ENCODE measurements around the gene MAGEA8. TPM values are rescaled to one million over a fixed set of nuclear protein-coding genes. Genes with fewer than 3 reads are reported as not detected.
"Not testable (repeated sequence)": the region's sequence is repeated elsewhere in the genome, so short reads cannot be mapped to it uniquely, and the experiment has no call there.

Gene MAGEA8
- total and polyA plus RNA-seq, 2 donors (not counting 1 experiment from before 2014, with no cell fraction given): not detected

DNA sequence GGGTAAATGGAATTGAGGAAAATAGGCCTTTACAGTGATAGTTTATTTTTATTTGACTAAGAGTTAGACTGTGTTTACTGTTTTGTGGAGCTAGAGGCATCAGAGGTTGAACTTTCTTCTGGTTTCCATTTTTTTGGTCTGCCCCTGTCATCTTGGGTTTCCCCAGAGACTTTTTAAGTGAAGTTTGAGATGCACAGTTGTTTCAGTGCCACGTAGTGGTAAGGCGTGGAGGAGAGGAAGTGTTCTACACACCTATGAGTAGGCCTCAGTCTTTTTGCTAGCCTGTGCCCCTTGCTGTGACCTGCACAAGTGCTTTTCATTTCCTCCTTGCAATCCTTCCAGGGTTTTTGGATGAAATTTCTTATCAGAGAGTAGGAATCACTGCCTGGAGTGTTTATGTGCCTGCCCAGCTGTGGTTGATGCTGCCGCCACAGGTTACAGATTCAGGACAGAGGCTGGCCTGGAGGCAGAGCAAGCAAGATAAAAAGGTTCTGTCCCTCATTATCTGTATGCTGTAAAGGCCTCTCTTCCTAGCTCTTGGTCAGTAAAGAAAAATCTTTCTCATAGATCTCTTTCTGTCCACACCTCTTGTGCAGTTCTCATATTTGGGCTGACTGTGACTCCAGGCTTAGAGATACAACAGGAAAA is 35.9 kb downstream of the MAGEA8 start:
- DNase-seq (ENCODE audit: low read depth in 2 of 2): no peak
- TF ChIP-seq, protein P1, sequence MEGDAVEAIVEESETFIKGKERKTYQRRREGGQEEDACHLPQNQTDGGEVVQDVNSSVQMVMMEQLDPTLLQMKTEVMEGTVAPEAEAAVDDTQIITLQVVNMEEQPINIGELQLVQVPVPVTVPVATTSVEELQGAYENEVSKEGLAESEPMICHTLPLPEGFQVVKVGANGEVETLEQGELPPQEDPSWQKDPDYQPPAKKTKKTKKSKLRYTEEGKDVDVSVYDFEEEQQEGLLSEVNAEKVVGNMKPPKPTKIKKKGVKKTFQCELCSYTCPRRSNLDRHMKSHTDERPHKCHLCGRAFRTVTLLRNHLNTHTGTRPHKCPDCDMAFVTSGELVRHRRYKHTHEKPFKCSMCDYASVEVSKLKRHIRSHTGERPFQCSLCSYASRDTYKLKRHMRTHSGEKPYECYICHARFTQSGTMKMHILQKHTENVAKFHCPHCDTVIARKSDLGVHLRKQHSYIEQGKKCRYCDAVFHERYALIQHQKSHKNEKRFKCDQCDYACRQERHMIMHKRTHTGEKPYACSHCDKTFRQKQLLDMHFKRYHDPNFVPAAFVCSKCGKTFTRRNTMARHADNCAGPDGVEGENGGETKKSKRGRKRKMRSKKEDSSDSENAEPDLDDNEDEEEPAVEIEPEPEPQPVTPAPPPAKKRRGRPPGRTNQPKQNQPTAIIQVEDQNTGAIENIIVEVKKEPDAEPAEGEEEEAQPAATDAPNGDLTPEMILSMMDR (conservative IDR thresholded peaks at IDR 0.05 in 1 of 2, IDR thresholded peaks at IDR 0.05 in 1 of 2; ENCODE audit: low read depth in 1 of 2, low read length in 2 of 2): no peak
- no peak for TF ChIP-seq EZH2 (IDR thresholded peaks at IDR 0.05; ENCODE audit: low read length, missing control alignments)

DNA sequence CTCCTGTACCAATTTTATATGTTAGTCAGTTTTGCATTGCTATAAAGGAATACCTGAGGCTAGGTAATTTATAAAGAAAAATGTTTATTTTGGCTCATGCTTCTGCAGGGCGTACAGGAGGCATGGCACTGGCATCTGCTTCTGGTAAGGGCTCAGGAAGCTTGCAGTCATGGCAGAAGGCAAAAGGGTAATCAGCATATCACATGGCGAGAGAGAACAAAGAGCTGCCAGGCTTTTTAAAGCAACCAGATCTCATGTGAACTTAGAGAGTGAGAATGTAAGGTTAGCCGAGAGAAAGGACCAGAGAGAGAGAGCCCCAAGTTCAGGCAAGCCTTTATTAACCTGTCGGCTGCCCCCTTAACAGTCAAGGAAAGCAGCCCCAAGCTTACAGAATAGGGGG is 42.9 kb downstream of the MAGEA8 start:
- not testable (repeated sequence) for H3K36me3 ChIP-seq (ENCODE audit: control insufficient read depth, insufficient read depth, low read length); DNase-seq (ENCODE audit: low read depth in 2 of 2); H3K4me2 ChIP-seq (ENCODE audit: extremely low read depth, insufficient read depth, low read length)

More for the DNA sequence above, 35.9 kb downstream of the MAGEA8 start:
- Histone ChIP-seq H4K20me1 (ENCODE audit: control insufficient read depth, extremely low read depth, insufficient read depth, low read length) (no peaks in the 10 kb centered on the region), H3K4me3 (replicated peaks in 1 of 4; ENCODE audit: control extremely low read depth in 1 of 4, insufficient read depth in 1 of 4, low read depth in 3 of 4, low read length in 4 of 4) (no peak overlapping the region), H3K4me2 (ENCODE audit: extremely low read depth, insufficient read depth, low read length) (no peak overlapping the region), H3K79me2 (ENCODE audit: control insufficient read depth, insufficient read depth, low read length) (no peaks in the 10 kb centered on the region), H3K9ac (ENCODE audit: insufficient read depth, low read length) (no peak overlapping the region), H3K27me3 (ENCODE audit: control insufficient read depth, insufficient read depth, low read length) (no peaks in the 10 kb centered on the region), H3K27ac (ENCODE audit: insufficient read depth, low read length) (no peak overlapping the region), H2AFZ (ENCODE audit: low read length) (no peak overlapping the region), H3K9me3 (ENCODE audit: control insufficient read depth, insufficient read depth, low read depth, low read length) (no peaks in the 10 kb centered on the region), H3K4me1 (ENCODE audit: control insufficient read depth, extremely low read depth, insufficient read depth, low read length) (no peaks in the 10 kb centered on the region), H3K36me3 (ENCODE audit: control insufficient read depth, insufficient read depth, low read length) (no peaks in the 10 kb centered on the region)

DNA sequence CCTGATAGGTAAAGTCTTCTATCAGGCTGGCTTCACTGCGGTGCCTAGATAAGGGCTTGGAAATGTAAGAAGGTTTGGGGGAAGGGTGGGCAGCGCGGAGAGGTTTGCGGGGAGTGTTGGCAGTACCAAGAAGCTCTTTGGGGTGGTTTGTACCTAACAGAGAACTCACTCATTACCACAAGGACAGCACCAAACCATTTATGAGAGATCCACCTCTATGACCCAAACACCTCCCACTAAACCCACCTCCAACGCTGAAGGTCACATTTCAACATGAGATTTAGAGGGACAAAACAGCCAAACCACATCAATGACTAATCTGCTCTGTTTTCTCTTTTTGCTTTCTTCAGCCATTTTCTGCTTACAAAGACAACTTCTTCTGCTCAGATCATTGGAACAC is 43.5 kb downstream of the MAGEA8 start:
- H2AFZ ChIP-seq (ENCODE audit: low read length); DNase-seq (ENCODE audit: low read depth in 2 of 2); H3K79me2 ChIP-seq (ENCODE audit: control insufficient read depth, insufficient read depth, low read length); H3K9ac ChIP-seq (ENCODE audit: insufficient read depth, low read length); H3K4me2 ChIP-seq (ENCODE audit: extremely low read depth, insufficient read depth, low read length); H3K27me3 ChIP-seq (ENCODE audit: control insufficient read depth, insufficient read depth, low read length); H3K27ac ChIP-seq (ENCODE audit: insufficient read depth, low read length); H4K20me1 ChIP-seq (ENCODE audit: control insufficient read depth, extremely low read depth, insufficient read depth, low read length); H3K4me3 ChIP-seq (replicated peaks in 1 of 4; ENCODE audit: control extremely low read depth in 1 of 4, insufficient read depth in 1 of 4, low read depth in 3 of 4, low read length in 4 of 4); H3K36me3 ChIP-seq (ENCODE audit: control insufficient read depth, insufficient read depth, low read length); H3K4me1 ChIP-seq (ENCODE audit: control insufficient read depth, extremely low read depth, insufficient read depth, low read length); H3K9me3 ChIP-seq (ENCODE audit: control insufficient read depth, insufficient read depth, low read depth, low read length): not testable (repeated sequence)

More for the DNA sequence above, 42.9 kb downstream of the MAGEA8 start:
- not testable (repeated sequence) for H4K20me1 ChIP-seq (ENCODE audit: control insufficient read depth, extremely low read depth, insufficient read depth, low read length); H3K4me1 ChIP-seq (ENCODE audit: control insufficient read depth, extremely low read depth, insufficient read depth, low read length); H3K27ac ChIP-seq (ENCODE audit: insufficient read depth, low read length); H3K27me3 ChIP-seq (ENCODE audit: control insufficient read depth, insufficient read depth, low read length); H3K9ac ChIP-seq (ENCODE audit: insufficient read depth, low read length); H3K79me2 ChIP-seq (ENCODE audit: control insufficient read depth, insufficient read depth, low read length); H3K9me3 ChIP-seq (ENCODE audit: control insufficient read depth, insufficient read depth, low read depth, low read length); H3K4me3 ChIP-seq (replicated peaks in 1 of 4; ENCODE audit: control extremely low read depth in 1 of 4, insufficient read depth in 1 of 4, low read depth in 3 of 4, low read length in 4 of 4); H2AFZ ChIP-seq (ENCODE audit: low read length)

DNA sequence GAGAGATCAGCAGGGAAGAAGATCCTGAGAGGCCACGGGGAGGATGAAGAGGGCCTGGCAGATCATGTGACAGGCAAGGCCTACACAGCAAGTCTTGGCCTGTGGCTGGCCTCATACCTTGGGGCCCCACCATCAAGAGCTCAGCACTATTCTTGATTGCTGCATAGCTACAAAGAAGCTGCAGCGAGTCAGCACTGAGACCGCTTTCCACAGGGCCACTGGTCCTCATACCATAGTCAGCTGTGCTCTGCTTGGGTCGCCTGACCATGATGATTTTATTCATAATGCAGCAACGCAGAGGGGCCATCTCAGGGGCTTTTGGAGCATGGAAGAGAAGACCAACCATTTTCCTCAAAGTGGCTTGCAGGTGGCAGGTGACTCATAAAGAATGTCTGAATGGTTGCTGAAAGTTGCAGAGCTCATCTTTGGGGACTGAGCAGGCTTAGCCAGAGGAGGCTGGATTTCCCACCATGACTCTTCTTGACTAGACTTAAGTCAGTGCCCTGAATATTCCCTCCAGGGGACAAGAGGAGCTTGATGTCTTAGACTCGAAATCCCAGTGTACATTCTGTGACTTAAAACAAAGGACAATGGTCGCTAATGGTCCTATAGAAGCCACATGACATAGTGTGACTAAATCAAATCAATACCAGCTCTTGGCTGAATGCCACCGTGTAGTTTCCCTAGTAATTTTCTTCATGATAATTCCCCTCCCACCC is 46.4 kb downstream of the MAGEA8 start:
- not testable (repeated sequence) for H3K79me2 ChIP-seq (ENCODE audit: control insufficient read depth, insufficient read depth, low read length); H3K36me3 ChIP-seq (ENCODE audit: control insufficient read depth, insufficient read depth, low read length); H3K4me1 ChIP-seq (ENCODE audit: control insufficient read depth, extremely low read depth, insufficient read depth, low read length); H3K4me2 ChIP-seq (ENCODE audit: extremely low read depth, insufficient read depth, low read length); H3K27ac ChIP-seq (ENCODE audit: insufficient read depth, low read length); H3K9me3 ChIP-seq (ENCODE audit: control insufficient read depth, insufficient read depth, low read depth, low read length); H3K9ac ChIP-seq (ENCODE audit: insufficient read depth, low read length); H3K4me3 ChIP-seq (replicated peaks in 1 of 4; ENCODE audit: control extremely low read depth in 1 of 4, insufficient read depth in 1 of 4, low read depth in 3 of 4, low read length in 4 of 4); H3K27me3 ChIP-seq (ENCODE audit: control insufficient read depth, insufficient read depth, low read length); DNase-seq (ENCODE audit: low read depth in 2 of 2); H4K20me1 ChIP-seq (ENCODE audit: control insufficient read depth, extremely low read depth, insufficient read depth, low read length); H2AFZ ChIP-seq (ENCODE audit: low read length)

DNA sequence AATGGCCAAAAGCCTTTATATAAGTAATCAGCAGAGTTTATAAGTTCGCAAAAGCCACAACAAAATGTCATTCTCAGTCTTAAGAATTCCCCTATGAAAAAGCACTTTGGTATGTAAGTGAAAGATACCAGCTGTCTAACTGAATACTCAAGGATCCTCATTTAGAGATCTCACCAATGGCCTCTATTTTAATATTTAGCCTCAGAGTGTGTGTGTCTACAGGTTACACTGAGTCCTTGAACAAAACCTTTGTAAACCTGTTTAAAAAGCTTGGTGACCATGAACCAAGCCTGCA is 46.9 kb downstream of the MAGEA8 start:
- H3K9me3 ChIP-seq (ENCODE audit: control insufficient read depth, insufficient read depth, low read depth, low read length); DNase-seq (ENCODE audit: low read depth in 2 of 2); H3K36me3 ChIP-seq (ENCODE audit: control insufficient read depth, insufficient read depth, low read length); H3K4me1 ChIP-seq (ENCODE audit: control insufficient read depth, extremely low read depth, insufficient read depth, low read length); H3K4me3 ChIP-seq (replicated peaks in 1 of 4; ENCODE audit: control extremely low read depth in 1 of 4, insufficient read depth in 1 of 4, low read depth in 3 of 4, low read length in 4 of 4); H2AFZ ChIP-seq (ENCODE audit: low read length); H3K4me2 ChIP-seq (ENCODE audit: extremely low read depth, insufficient read depth, low read length); H3K27ac ChIP-seq (ENCODE audit: insufficient read depth, low read length); H3K79me2 ChIP-seq (ENCODE audit: control insufficient read depth, insufficient read depth, low read length); H4K20me1 ChIP-seq (ENCODE audit: control insufficient read depth, extremely low read depth, insufficient read depth, low read length); H3K27me3 ChIP-seq (ENCODE audit: control insufficient read depth, insufficient read depth, low read length); H3K9ac ChIP-seq (ENCODE audit: insufficient read depth, low read length): not testable (repeated sequence)

DNA sequence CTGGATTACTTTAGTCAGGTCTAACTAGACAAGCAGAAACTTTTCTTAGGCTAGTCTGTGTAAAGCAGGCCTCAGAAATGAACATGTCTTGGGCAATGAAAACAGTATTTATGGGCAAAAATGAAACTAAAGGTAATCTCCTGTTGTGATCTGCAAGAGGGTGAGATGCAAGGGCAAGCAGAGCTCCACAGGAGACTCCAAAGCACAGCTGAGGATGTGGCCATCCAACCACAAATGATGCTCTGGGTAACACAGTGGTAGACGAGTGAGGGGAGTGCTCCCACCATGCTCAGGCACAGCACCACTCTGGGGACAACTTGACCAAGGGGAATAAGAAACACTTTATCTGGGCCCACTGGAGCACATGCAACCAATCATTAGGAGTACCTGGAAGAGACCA is 47.7 kb downstream of the MAGEA8 start:
- H3K79me2 ChIP-seq (ENCODE audit: control insufficient read depth, insufficient read depth, low read length); H3K27ac ChIP-seq (ENCODE audit: insufficient read depth, low read length); DNase-seq (ENCODE audit: low read depth in 2 of 2); H2AFZ ChIP-seq (ENCODE audit: low read length); H3K9ac ChIP-seq (ENCODE audit: insufficient read depth, low read length); H3K4me1 ChIP-seq (ENCODE audit: control insufficient read depth, extremely low read depth, insufficient read depth, low read length); H3K4me2 ChIP-seq (ENCODE audit: extremely low read depth, insufficient read depth, low read length); H3K27me3 ChIP-seq (ENCODE audit: control insufficient read depth, insufficient read depth, low read length); H3K9me3 ChIP-seq (ENCODE audit: control insufficient read depth, insufficient read depth, low read depth, low read length); H3K4me3 ChIP-seq (replicated peaks in 1 of 4; ENCODE audit: control extremely low read depth in 1 of 4, insufficient read depth in 1 of 4, low read depth in 3 of 4, low read length in 4 of 4); H4K20me1 ChIP-seq (ENCODE audit: control insufficient read depth, extremely low read depth, insufficient read depth, low read length); H3K36me3 ChIP-seq (ENCODE audit: control insufficient read depth, insufficient read depth, low read length): not testable (repeated sequence)
